OCI-LY1 (cell line): ENCODE data around the gene ADPRM.

Source experiments
- H2AFZ ChIP-seq: fragments of 200-600 bp; sonication (generic), shearing (Covaris generic); 2 replicates; pipeline ENCODE4 v1.6.0; 2014; ENCODE audit warnings: antibody characterized with exemption, mild to moderate bottlenecking, low read length
- H3F3A ChIP-seq: fragments of 200-600 bp; sonication (generic), shearing (Covaris generic); 2 replicates; pipeline ENCODE4 v1.6.0; 2014; ENCODE audit warnings: mild to moderate bottlenecking, antibody characterized with exemption, low read length, moderate library complexity; ENCODE audit not compliant: insufficient read depth
- H3K27ac ChIP-seq: fragments of 200-600 bp; sonication (generic); 2 replicates; pipeline ENCODE4 v1.5.1; 2014; ENCODE audit warnings: low read length, mixed run types, mild to moderate bottlenecking, low read depth; ENCODE audit not compliant: poor library complexity, severe bottlenecking
- H3K27me3 ChIP-seq: fragments of 200-600 bp; sonication (generic); 2 replicates; pipeline ENCODE4 v1.6.0; 2014; ENCODE audit warnings: antibody characterized with exemption, mild to moderate bottlenecking, low read length, moderate library complexity; ENCODE audit not compliant: insufficient read depth
- H3K36me3 ChIP-seq: fragments of 200-600 bp; sonication (generic); 2 replicates; pipeline ENCODE4 v1.6.1; 2014; ENCODE audit warnings: mild to moderate bottlenecking, antibody characterized with exemption, low read length, moderate library complexity, mixed read lengths; ENCODE audit not compliant: insufficient read depth
- H3K4me1 ChIP-seq: fragments of 200-600 bp; sonication (generic); 2 replicates; pipeline ENCODE4 v1.5.1; 2014; ENCODE audit warnings: mild to moderate bottlenecking, low read length, moderate library complexity; ENCODE audit not compliant: insufficient read depth, severe bottlenecking
- H3K4me2 ChIP-seq: fragments of 200-600 bp; sonication (generic), shearing (Covaris generic); 2 replicates; pipeline ENCODE4 v1.6.1; 2014; ENCODE audit warnings: low read length
- H3K4me3 ChIP-seq: fragments of 200-600 bp; sonication (generic); 2 replicates; pipeline ENCODE4 v1.5.1; 2014; ENCODE audit warnings: low read length, low read depth, mild to moderate bottlenecking, mixed read lengths; ENCODE audit not compliant: poor library complexity, severe bottlenecking
- H3K79me2 ChIP-seq: fragments of 200-600 bp; shearing (Covaris generic); 2 replicates; pipeline ENCODE4 v1.6.1; 2016; ENCODE audit warnings: mixed run types, low read length, mixed read lengths; ENCODE audit not compliant: insufficient read depth
- H3K9ac ChIP-seq: fragments of 200-600 bp; sonication (generic), shearing (Covaris generic); 2 replicates; pipeline ENCODE4 v1.6.1; 2014; ENCODE audit warnings: mild to moderate bottlenecking, low read length, mixed read lengths
- H3K9me2 ChIP-seq: fragments of 200-600 bp; sonication (generic), shearing (Covaris generic); 2 replicates; pipeline ENCODE4 v1.6.1; 2014; ENCODE audit warnings: low read depth, mild to moderate bottlenecking, low read length, mixed read lengths
- H3K9me3 ChIP-seq: fragments of 200-600 bp; shearing (Covaris generic); 2 replicates; pipeline ENCODE4 v1.6.1; 2014; ENCODE audit warnings: low read length, mixed read lengths
- H4K20me1 ChIP-seq: fragments of 200-600 bp; sonication (generic), shearing (Covaris generic); 2 replicates; pipeline ENCODE4 v1.6.0; 2016; ENCODE audit warnings: mild to moderate bottlenecking, low read length; ENCODE audit not compliant: insufficient read depth
- CTCF ChIP-seq: fragments of 200-600 bp; sonication (generic), shearing (Covaris generic); IDR thresholded peaks from 2 replicates; pipeline ENCODE4 v1.5.1; 2017; ENCODE audit warnings: mild to moderate bottlenecking, antibody characterized with exemption, low read length, moderate library complexity, mixed read lengths
- EZH2 ChIP-seq: fragments of 200-600 bp; sonication (generic), shearing (Covaris generic); IDR thresholded peaks from 2 replicates; pipeline ENCODE4 v1.8.0; 2017; ENCODE audit warnings: borderline replicate concordance, mixed run types, mild to moderate bottlenecking, antibody characterized with exemption, low read length, moderate library complexity, mixed read lengths

ADPRM gene

GRCh38 chr17:10754109-10754508 is 56.7 kb downstream of the ADPRM start:
- Histone ChIP-seq H3K4me2 (no peak overlapping the region), H3K27me3 (0 out of 2 replicates have a peak, but pooled peaks cover 3% of the 10 kb centered on the region), H3K27ac (no peak overlapping the region), H3F3A (no peaks in the 10 kb centered on the region), H3K79me2 (no peaks in the 10 kb centered on the region), H4K20me1 (no peaks in the 10 kb centered on the region), H2AFZ (no peak overlapping the region), H3K36me3 (no peaks in the 10 kb centered on the region), H3K4me1 (no peaks in the 10 kb centered on the region), H3K9me2 (no peaks in the 10 kb centered on the region), H3K9ac (no peak overlapping the region), H3K4me3 (no peak overlapping the region), H3K9me3 (no peaks in the 10 kb centered on the region)
- TF ChIP-seq EZH2 (no peak), CTCF (peak; percentile 53)

GRCh38 chr17:10754861-10755591 is 57.6 kb downstream of the ADPRM start:
- Histone ChIP-seq H3F3A (no peaks in the 10 kb centered on the region), H3K9ac (no peak overlapping the region), H3K9me3 (no peaks in the 10 kb centered on the region), H2AFZ (no peak overlapping the region), H3K27me3 (0 out of 2 replicates have a peak, but pooled peaks cover 3% of the 10 kb centered on the region), H3K4me2 (no peak overlapping the region), H3K79me2 (no peaks in the 10 kb centered on the region), H3K9me2 (no peaks in the 10 kb centered on the region), H4K20me1 (no peaks in the 10 kb centered on the region), H3K4me1 (no peaks in the 10 kb centered on the region), H3K36me3 (no peaks in the 10 kb centered on the region), H3K4me3 (no peak overlapping the region), H3K27ac (no peak overlapping the region)
- TF ChIP-seq EZH2 (no peak), CTCF (no peak)

GRCh38 chr17:10755592-10756127 is 58.3 kb downstream of the ADPRM start:
- Histone ChIP-seq H3K9me3 (no peaks in the 10 kb centered on the region), H3K4me3 (no peak overlapping the region), H3K9me2 (no peaks in the 10 kb centered on the region), H3K9ac (no peak overlapping the region), H3K27ac (no peak overlapping the region), H3F3A (no peaks in the 10 kb centered on the region), H4K20me1 (no peaks in the 10 kb centered on the region), H3K4me2 (no peak overlapping the region), H2AFZ (no peak overlapping the region), H3K36me3 (no peaks in the 10 kb centered on the region), H3K79me2 (no peaks in the 10 kb centered on the region), H3K4me1 (no peaks in the 10 kb centered on the region), H3K27me3 (0 out of 2 replicates have a peak, but pooled peaks cover 3% of the 10 kb centered on the region)
- no peak for TF ChIP-seq EZH2
- no peak for TF ChIP-seq CTCF
